ENCODE results near the gene DPY19L1.

Gene DPY19L1

DNA sequence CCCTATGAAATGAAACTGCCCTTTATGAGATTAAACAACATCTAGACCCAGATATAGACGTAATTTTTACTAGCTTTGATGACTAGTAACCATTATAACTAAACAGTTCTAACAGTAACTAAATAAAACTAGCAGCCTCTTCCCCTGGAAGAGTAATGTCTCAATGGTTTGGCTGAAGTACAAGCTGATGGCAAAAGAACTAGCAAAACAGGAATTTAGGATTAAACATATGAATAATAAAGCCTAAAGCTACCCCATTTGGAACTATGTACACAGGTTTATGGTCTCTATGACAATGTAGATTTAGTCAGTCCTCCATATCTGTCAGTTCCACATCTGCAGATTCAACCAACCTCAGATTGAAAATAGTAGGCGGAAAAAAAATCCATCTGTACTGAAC lies 6.4 kb downstream of the DPY19L1 start:
- Histone ChIP-seq H3K9me3 (replicated peaks in 1 of 11) (0 out of 22 replicates have a peak, but pooled peaks cover 0 to 3% (median 0%) of the 10 kb centered on the region in 11 experiments), H3K4me1 (peaks cover 18 to 31% (median 30%) of the 10 kb centered on the region in 10 experiments), H3K9ac (no peak overlapping the region), H3K27ac (no peak overlapping the region), H3K4me2 (no peak overlapping the region), H3K27me3 (no peaks in the 10 kb centered on the region), H3K4me3 (no peak overlapping the region), H4K20me1 (peaks cover under 1 to 83% (median 25%) of the 10 kb centered on the region in 11 experiments; a peak in 15 of 22 replicates), H3K36me3 (no peaks in the 10 kb centered on the region)
- TF ChIP-seq Cebpa-rat (IDR thresholded peaks at IDR 0.05): no peak

DNA sequence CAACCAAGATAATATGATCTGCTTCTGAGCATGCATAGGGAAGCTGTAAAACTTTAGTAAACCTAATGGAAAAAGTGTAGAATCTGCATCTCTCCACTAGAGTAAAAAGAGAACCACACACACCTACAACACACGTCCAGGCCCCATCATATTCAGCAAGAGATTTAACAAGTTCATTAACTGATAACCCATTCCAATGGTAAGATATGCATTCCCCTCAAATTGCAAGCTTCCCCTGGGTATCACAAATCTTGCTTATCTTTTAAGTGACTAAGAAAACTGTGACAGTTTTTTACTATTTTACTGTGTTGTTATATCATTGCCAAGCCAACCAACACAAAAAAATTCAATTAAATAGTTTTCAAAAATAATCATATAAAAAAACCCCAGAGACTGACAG lies 8.0 kb downstream of the DPY19L1 start:
- Histone ChIP-seq H3K36me3 (no peaks in the 10 kb centered on the region), H3K4me1 (peaks cover 3 to 16% (median 15%) of the 10 kb centered on the region in 10 experiments; a peak in 17 of 20 replicates), H3K9me3 (replicated peaks in 1 of 11) (0 out of 22 replicates have a peak, but pooled peaks cover 0 to 3% (median 0%) of the 10 kb centered on the region in 11 experiments), H3K4me2 (no peak overlapping the region), H3K27ac (no peak overlapping the region), H4K20me1 (peaks cover 5 to 84% (median 24%) of the 10 kb centered on the region in 11 experiments; a peak in 13 of 22 replicates), H3K9ac (no peak overlapping the region), H3K4me3 (no peak overlapping the region), H3K27me3 (no peaks in the 10 kb centered on the region)
- no peak for TF ChIP-seq Cebpa-rat (IDR thresholded peaks at IDR 0.05)

DNA sequence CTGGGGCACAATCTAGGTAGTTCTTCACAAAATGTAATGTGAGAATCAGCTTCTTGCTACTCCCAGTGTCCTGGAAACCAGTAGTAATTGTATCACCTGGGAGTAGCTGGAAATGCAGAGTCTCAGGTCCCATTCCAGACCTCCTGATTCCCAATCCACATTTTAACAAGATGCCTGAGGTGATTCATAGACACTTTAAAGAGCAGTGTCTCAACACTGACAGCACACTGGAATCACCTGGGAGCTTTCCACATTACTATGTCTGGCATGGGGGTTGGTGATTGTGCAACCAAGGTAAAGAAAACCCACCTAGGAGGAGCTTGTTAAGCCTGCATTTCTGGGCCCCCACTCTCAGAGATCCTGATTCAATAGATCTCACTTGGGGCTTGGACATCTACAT lies 11.1 kb downstream of the DPY19L1 start:
- H3K9ac ChIP-seq: no peak overlapping the region
- H4K20me1 ChIP-seq: peaks cover 0 to 74% (median 24%) of the 10 kb centered on the region in 11 experiments; a peak in 15 of 22 replicates
- no peaks in the 10 kb centered on the region for H3K36me3 ChIP-seq
- H3K27me3 ChIP-seq: no peaks in the 10 kb centered on the region
- no peak overlapping the region for H3K4me3 ChIP-seq
- TF ChIP-seq Cebpa-rat (IDR thresholded peaks at IDR 0.05): no peak
- H3K4me2 ChIP-seq: no peak overlapping the region
- no peaks in the 10 kb centered on the region for H3K4me1 ChIP-seq
- H3K27ac ChIP-seq: no peak overlapping the region
- 0 out of 22 replicates have a peak, but pooled peaks cover 0 to 3% (median 0%) of the 10 kb centered on the region in 11 experiments for H3K9me3 ChIP-seq (replicated peaks in 1 of 11)

DNA sequence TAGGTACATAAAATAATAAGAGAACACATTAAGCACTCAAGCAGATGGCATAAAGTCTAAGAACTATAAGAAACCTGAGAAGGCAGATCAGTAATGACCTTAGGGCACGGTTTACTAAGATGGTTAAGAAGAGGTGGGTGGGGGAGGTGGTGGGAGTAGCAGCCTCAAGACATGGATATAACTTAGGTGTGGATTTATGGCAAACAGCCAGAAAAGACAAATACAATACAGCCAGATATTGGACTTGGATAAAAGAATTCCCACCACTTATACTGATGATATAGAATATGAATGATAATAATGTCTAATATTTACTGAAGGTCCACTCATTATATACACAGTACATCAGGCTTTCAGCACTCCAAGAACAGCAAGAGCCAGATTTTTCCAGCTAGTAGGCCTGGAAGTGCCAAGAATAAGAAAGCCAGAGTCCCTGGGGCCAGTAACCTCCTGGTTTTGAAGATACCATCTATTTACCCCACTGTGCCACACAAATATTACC lies 11.9 kb downstream of the DPY19L1 start:
- Histone ChIP-seq H3K27ac (no peak overlapping the region), H3K9ac (no peak overlapping the region), H3K4me1 (no peaks in the 10 kb centered on the region), H3K9me3 (replicated peaks in 1 of 11) (0 out of 22 replicates have a peak, but pooled peaks cover 0 to 3% (median 0%) of the 10 kb centered on the region in 11 experiments), H3K27me3 (no peaks in the 10 kb centered on the region), H3K4me2 (no peak overlapping the region), H3K36me3 (no peaks in the 10 kb centered on the region), H3K4me3 (no peak overlapping the region), H4K20me1 (peaks cover 0 to 70% (median 27%) of the 10 kb centered on the region in 11 experiments; a peak in 15 of 22 replicates)
- no peak for TF ChIP-seq Cebpa-rat (IDR thresholded peaks at IDR 0.05)

DNA sequence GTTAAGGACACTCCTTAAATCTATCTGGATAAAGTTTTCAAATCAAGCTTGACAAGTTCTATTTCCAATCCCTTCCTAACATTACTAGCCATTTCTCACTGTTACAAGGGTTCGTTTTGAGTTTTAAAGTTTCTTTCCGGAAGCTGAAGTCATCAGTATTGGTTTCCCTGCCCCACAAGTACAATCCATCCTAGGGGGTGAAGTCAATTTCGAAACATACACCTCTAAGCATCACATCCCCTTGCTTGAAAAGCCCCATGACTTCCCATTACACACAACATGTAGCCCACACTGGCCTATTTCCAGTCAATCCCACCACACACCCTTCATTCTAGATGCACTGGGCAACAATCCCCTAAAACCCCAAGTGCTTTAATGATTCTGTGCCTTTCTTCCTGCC lies 13.0 kb downstream of the DPY19L1 start:
- peaks cover 0 to 4% (median 1%) of the 10 kb centered on the region in 10 experiments; a peak in 5 of 20 replicates for H3K4me1 ChIP-seq
- 0 out of 22 replicates have a peak, but pooled peaks cover 0 to 3% (median 0%) of the 10 kb centered on the region in 11 experiments for H3K9me3 ChIP-seq (replicated peaks in 1 of 11)
- H3K4me3 ChIP-seq: no peak overlapping the region
- no peak overlapping the region for H3K27ac ChIP-seq
- no peak overlapping the region for H3K9ac ChIP-seq
- no peaks in the 10 kb centered on the region for H3K27me3 ChIP-seq
- no peak overlapping the region for H3K4me2 ChIP-seq
- no peak for TF ChIP-seq Cebpa-rat (IDR thresholded peaks at IDR 0.05)
- H4K20me1 ChIP-seq: peaks cover 0 to 74% (median 26%) of the 10 kb centered on the region in 11 experiments; a peak in 15 of 22 replicates
- no peaks in the 10 kb centered on the region for H3K36me3 ChIP-seq

DNA sequence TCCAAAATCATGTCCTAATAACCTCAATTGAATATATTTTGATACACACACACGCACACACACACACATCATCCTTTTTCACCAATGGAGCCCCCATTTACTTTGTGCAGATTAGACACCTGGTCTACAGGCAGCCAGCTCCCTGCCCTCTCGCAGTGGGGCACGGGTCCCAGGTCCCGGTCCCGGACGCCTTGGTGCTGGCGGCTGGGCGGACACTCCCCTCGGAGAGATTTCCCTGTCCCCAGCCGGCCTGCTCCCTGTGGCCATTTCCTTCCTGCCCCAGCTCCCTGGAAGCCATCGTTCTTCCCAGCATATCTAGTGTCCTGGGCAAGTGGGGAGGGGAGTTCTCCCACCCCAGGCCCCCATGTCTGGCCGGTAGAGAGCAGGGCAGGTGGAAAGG lies 14.6 kb downstream of the DPY19L1 start:
- H3K9ac ChIP-seq: no peak overlapping the region
- H3K4me3 ChIP-seq: no peak overlapping the region
- no peaks in the 10 kb centered on the region for H3K9me3 ChIP-seq (replicated peaks in 1 of 11)
- peaks cover 0 to 9% (median 4%) of the 10 kb centered on the region in 10 experiments; a peak in 5 of 20 replicates for H3K4me1 ChIP-seq
- no peak for TF ChIP-seq Cebpa-rat (IDR thresholded peaks at IDR 0.05)
- no peak overlapping the region for H3K4me2 ChIP-seq
- H3K27ac ChIP-seq: no peak overlapping the region
- H3K36me3 ChIP-seq: peaks cover 0 to 1% (median 0%) of the 10 kb centered on the region in 11 experiments; a peak in 3 of 22 replicates
- H4K20me1 ChIP-seq: peaks cover 0 to 68% (median 24%) of the 10 kb centered on the region in 11 experiments; a peak in 15 of 22 replicates
- no peaks in the 10 kb centered on the region for H3K27me3 ChIP-seq

DNA sequence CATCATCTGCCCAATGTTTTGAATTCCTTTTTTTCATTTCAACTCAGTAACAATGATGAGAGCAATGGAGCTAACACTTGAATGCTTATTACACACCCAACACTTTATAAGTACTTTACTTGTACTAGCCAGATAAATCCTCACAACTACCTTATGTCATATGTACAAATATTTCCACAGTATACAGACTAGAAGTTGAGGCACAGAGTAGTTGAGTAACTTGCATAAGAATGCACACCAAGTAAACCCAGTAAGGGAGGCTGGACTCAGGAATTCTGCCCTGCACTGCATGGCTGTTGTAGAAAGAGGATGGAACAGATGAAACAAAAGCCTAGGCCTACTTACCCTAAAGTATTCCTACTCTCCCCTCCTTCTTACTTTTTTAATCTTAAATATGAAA lies 15.8 kb downstream of the DPY19L1 start:
- H3K27ac ChIP-seq: no peak overlapping the region
- H3K9ac ChIP-seq: no peak overlapping the region
- peaks cover 0 to 59% (median 24%) of the 10 kb centered on the region in 11 experiments; a peak in 15 of 22 replicates for H4K20me1 ChIP-seq
- no peaks in the 10 kb centered on the region for H3K27me3 ChIP-seq
- no peak overlapping the region for H3K4me3 ChIP-seq
- peaks cover 0 to 9% (median 4%) of the 10 kb centered on the region in 10 experiments; a peak in 5 of 20 replicates for H3K4me1 ChIP-seq
- no peak overlapping the region for H3K4me2 ChIP-seq
- no peak for TF ChIP-seq Cebpa-rat (IDR thresholded peaks at IDR 0.05)
- H3K36me3 ChIP-seq: peaks cover 0 to 13% (median 7%) of the 10 kb centered on the region in 11 experiments; a peak in 17 of 22 replicates
- H3K9me3 ChIP-seq (replicated peaks in 1 of 11): no peaks in the 10 kb centered on the region

DNA sequence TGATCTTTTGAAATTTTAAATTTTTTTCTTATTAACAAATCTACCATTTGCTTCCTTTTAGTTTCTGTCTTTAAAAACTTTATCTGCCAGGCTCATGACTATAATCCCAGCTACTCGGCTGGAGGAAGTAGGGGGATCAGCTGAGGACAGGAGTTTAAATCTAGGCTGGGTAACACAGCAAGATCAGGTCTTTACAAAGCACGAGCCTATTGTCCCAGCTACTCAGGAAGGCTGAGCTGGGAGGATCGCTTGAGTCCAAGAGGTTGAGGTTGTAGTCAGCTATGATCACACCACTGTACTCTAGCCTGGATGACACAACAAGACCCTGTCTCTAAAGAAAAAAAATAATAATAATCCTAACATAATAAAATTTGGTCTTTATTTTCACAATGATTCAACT lies 17.5 kb downstream of the DPY19L1 start:
- Histone ChIP-seq H4K20me1 (peaks cover 0 to 47% (median 15%) of the 10 kb centered on the region in 11 experiments; a peak in 13 of 22 replicates), H3K4me3 (no peak overlapping the region), H3K27me3 (no peaks in the 10 kb centered on the region), H3K9ac (no peak overlapping the region), H3K27ac (no peak overlapping the region), H3K4me1 (peaks cover 0 to 9% (median 4%) of the 10 kb centered on the region in 10 experiments; a peak in 5 of 20 replicates), H3K4me2 (no peak overlapping the region), H3K9me3 (replicated peaks in 1 of 11) (no peaks in the 10 kb centered on the region), H3K36me3 (peaks cover 10 to 30% (median 23%) of the 10 kb centered on the region in 11 experiments; a peak in 19 of 22 replicates)
- TF ChIP-seq Cebpa-rat (IDR thresholded peaks at IDR 0.05): no peak

DNA sequence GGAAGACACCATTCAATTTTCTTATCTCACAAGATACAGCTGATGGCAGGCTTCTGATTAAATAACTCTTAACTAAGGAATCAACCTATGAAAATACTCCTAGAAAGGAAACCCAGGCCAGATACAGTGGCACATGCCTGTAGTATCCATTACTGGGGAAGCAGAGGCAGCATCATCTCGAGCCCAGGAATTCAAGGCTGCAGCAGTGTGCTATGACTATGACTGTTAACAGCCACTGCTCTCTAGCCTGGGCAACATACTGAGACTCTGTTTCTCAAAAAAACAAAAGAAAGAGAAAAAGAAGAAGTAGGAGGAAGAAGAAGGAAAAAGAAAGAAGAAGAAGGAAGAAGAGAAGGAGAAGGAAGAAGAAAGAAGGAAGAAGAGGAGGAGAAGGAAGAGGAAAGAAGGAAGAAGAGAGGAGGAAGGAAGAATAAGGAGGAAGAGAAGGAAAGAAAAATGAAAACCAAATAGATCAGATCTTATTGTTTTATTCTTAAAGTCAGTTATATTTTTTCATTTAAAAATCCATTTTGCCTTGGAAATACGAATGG lies 18.0 kb downstream of the DPY19L1 start:
- Histone ChIP-seq H3K4me3 (no peak overlapping the region), H3K9ac (no peak overlapping the region), H3K9me3 (replicated peaks in 1 of 11) (no peaks in the 10 kb centered on the region), H4K20me1 (peaks cover 0 to 43% (median 14%) of the 10 kb centered on the region in 11 experiments; a peak in 12 of 22 replicates), H3K36me3 (peaks cover 10 to 35% (median 24%) of the 10 kb centered on the region in 11 experiments; a peak in 19 of 22 replicates), H3K27me3 (no peaks in the 10 kb centered on the region), H3K4me1 (peaks cover 0 to 9% (median 4%) of the 10 kb centered on the region in 10 experiments; a peak in 5 of 20 replicates), H3K27ac (no peak overlapping the region), H3K4me2 (no peak overlapping the region; a peak in 1 of 22 replicates)
- TF ChIP-seq Cebpa-rat (IDR thresholded peaks at IDR 0.05): no peak

All from BLaER1 treated with 17β-estradiol and CSF1 and Interleukin-3, amounts not matched to agents 10 nM and 100 nM (cell line).